HCT116 (cell line): ENCODE measurements around the gene ESRRG. TPM values are rescaled to one million over a fixed set of nuclear protein-coding genes. Genes with fewer than 3 reads are reported as not detected.

ENCODE experiments used
- ATAC-seq: fragments of 200-7000 bp; cut with Tn5 transposase; 2 replicates; pipeline ENCODE4 v1.9.1; 2020; ENCODE audit warnings: mild to moderate bottlenecking, moderate library complexity
- BruUV-seq: library from RNA; stranded (reverse); fragments of 400-500 nt; replicated peaks from 2 replicates; lab custom pipeline; 2021; lab: Mats Ljungman, UMichigan
- CTCF ChIA-PET: fragments of 300-600 bp; sonication (Branson Sonifier 250); formaldehyde crosslinking; loops from one replicate; lab custom pipeline; 2021; ENCODE audit warnings: antibody characterized with exemption; lab: Charles Lee
- POLR2A ChIA-PET: fragments of 300-600, 350-600 bp; sonication (Branson Sonifier 250); formaldehyde crosslinking; loops from one replicate; lab custom pipeline; 2021; ENCODE audit warnings: antibody characterized with exemption; lab: Charles Lee
- RAD21 ChIA-PET, 2 experiments: fragments of 300-600 bp; sonication (Branson Sonifier 250); formaldehyde crosslinking; loops; one replicate each; lab custom pipeline; 2023; ENCODE audit warnings: low total read pairs in 2 of 2; ENCODE audit not compliant: uncharacterized antibody in 2 of 2, unreplicated experiment in 2 of 2, low non-redundant PET in 1 of 2; lab: Charles Lee
- DNase-seq: peaks from one replicate; pipeline ENCODE4 v3.0.0-alpha.2; 2010; ENCODE audit warnings: low read depth, low spot score
- H2AFZ ChIP-seq: fragments of 200-600 bp; shearing (Covaris generic), sonication (generic); 2 replicates; pipeline ENCODE4 v1.6.1; 2017; ENCODE audit warnings: low read depth, mixed run types, mixed read lengths, antibody characterized with exemption, low read length; ENCODE audit not compliant: poor library complexity, severe bottlenecking
- H3K27ac ChIP-seq: 2 replicates; pipeline ENCODE4 v1.5.1; 2012; ENCODE audit warnings: low read depth, low read length
- H3K27me3 ChIP-seq: fragments of 200-600 bp; sonication (generic); 2 replicates; pipeline ENCODE4 v1.6.1; 2016; ENCODE audit warnings: mixed run types, low read length, mixed read lengths; ENCODE audit not compliant: insufficient read depth
- H3K36me3 ChIP-seq, 2 experiments: fragments of 200-500 bp in 1 of 2; fragments of 200-600 bp in 1 of 2; sonication (Bioruptor generic) in 1 of 2; sonication (generic) in 1 of 2; 2 replicates each; pipeline versions ENCODE4 v1.5.1 to v1.6.1; 2014 to 2016; ENCODE audit warnings: low read length in 2 of 2, inconsistent platforms in 1 of 2, mixed read lengths in 1 of 2, mixed run types in 1 of 2; ENCODE audit not compliant: insufficient read depth in 2 of 2, control insufficient read depth in 1 of 2
- H3K4me1 ChIP-seq, 2 experiments: fragments of 200-600 bp in 1 of 2; sonication (generic) in 1 of 2; 2 replicates each; pipeline versions ENCODE4 v1.5.1 to v1.6.1; 2012 to 2017; ENCODE audit warnings: low read length in 2 of 2, inconsistent platforms in 1 of 2, mild to moderate bottlenecking in 1 of 2, mixed read lengths in 1 of 2, mixed run types in 1 of 2, moderate library complexity in 1 of 2; ENCODE audit not compliant: insufficient read depth in 2 of 2, control insufficient read depth in 1 of 2
- H3K4me2 ChIP-seq: fragments of 200-600 bp; sonication (generic); 2 replicates; pipeline ENCODE4 v1.6.1; 2017; ENCODE audit warnings: mixed run types, low read length, mixed read lengths
- H3K4me3 ChIP-seq, 2 experiments: fragments of 200-600 bp in 1 of 2; sonication (generic) in 1 of 2; replicated peaks in 1 of 2; 2 replicates each; pipeline ENCODE4 v1.5.1; 2011 to 2016; ENCODE audit warnings: low read length in 2 of 2, control low read depth in 1 of 2, low read depth in 1 of 2, mild to moderate bottlenecking in 1 of 2, mixed read lengths in 1 of 2, mixed run types in 1 of 2
- H3K79me2 ChIP-seq: fragments of 200-600 bp; sonication (generic); 2 replicates; pipeline ENCODE4 v1.6.1; 2017; ENCODE audit warnings: mild to moderate bottlenecking, mixed run types, low read length, moderate library complexity, mixed read lengths; ENCODE audit not compliant: insufficient read depth
- H3K9ac ChIP-seq: fragments of 200-600 bp; sonication (generic); 2 replicates; pipeline ENCODE4 v1.6.1; 2016; ENCODE audit warnings: low read length, mixed read lengths
- H3K9me2 ChIP-seq: fragments of 200-600 bp; sonication (generic), shearing (Covaris generic); 2 replicates; pipeline ENCODE4 v1.6.1; 2017; ENCODE audit warnings: mixed run types, mild to moderate bottlenecking, moderate library complexity; ENCODE audit not compliant: insufficient read depth
- H3K9me3 ChIP-seq, 2 experiments: fragments of 200-500 bp in 1 of 2; fragments of 200-600 bp in 1 of 2; sonication (Bioruptor generic) in 1 of 2; sonication (generic) in 1 of 2; 2 replicates each; pipeline ENCODE4 v1.6.1; 2014 to 2017; ENCODE audit warnings: low read length in 2 of 2, mixed read lengths in 2 of 2, inconsistent platforms in 1 of 2, low read depth in 1 of 2, mild to moderate bottlenecking in 1 of 2, mixed run types in 1 of 2, moderate library complexity in 1 of 2; ENCODE audit not compliant: control insufficient read depth in 1 of 2, insufficient read depth in 1 of 2
- H4K20me1 ChIP-seq: fragments of 200-600 bp; sonication (generic), shearing (Covaris generic); 2 replicates; pipeline ENCODE4 v1.6.1; 2017; ENCODE audit warnings: mixed run types, mild to moderate bottlenecking, moderate library complexity; ENCODE audit not compliant: insufficient read depth
- ATF3 ChIP-seq: IDR thresholded peaks from 2 replicates; pipeline ENCODE4 v1.6.1; 2012
- CBX3 ChIP-seq: IDR thresholded peaks from 2 replicates; pipeline ENCODE4 v1.6.1; 2012; ENCODE audit warnings: low read depth
- CTCF ChIP-seq, 3 experiments: fragments of 200-600 bp in 1 of 3; sonication (generic) in 1 of 3; IDR thresholded peaks in 2 of 3; conservative IDR thresholded peaks in 1 of 3; 2 replicates each; pipeline ENCODE4 v1.5.1; 2012 to 2017; ENCODE audit warnings: low read depth in 2 of 3, low read length in 2 of 3, antibody characterized with exemption in 1 of 3, borderline replicate concordance in 1 of 3, control low read depth in 1 of 3, mild to moderate bottlenecking in 1 of 3, mixed read lengths in 1 of 3, mixed run types in 1 of 3, moderate library complexity in 1 of 3; ENCODE audit not compliant: insufficient read depth in 1 of 3
- EGR1 ChIP-seq: IDR thresholded peaks from 2 replicates; pipeline ENCODE4 v1.6.1; 2012; ENCODE audit warnings: low read depth
- ELF1 ChIP-seq: IDR thresholded peaks from 2 replicates; pipeline ENCODE4 v1.6.1; 2012; ENCODE audit warnings: low read depth, borderline replicate concordance
- EZH2phosphoT487 ChIP-seq: fragments of 200-600 bp; IDR thresholded peaks from 2 replicates; pipeline ENCODE4 v1.6.1; 2018; ENCODE audit warnings: antibody characterized with exemption, borderline replicate concordance
- FOSL1 ChIP-seq: IDR thresholded peaks from 2 replicates; pipeline ENCODE4 v1.6.1; 2012; ENCODE audit warnings: low read depth
- JUND ChIP-seq: IDR thresholded peaks from 2 replicates; pipeline ENCODE4 v1.6.1; 2012
- POLR2A ChIP-seq: IDR thresholded peaks from 2 replicates; pipeline ENCODE4 v1.7.0; 2011; ENCODE audit warnings: borderline replicate concordance; ENCODE audit not compliant: insufficient read depth, insufficient read length; ENCODE audit errors: extremely low read depth
- POLR2AphosphoS5 ChIP-seq: IDR thresholded peaks from 2 replicates; pipeline ENCODE4 v1.6.1; 2011; ENCODE audit warnings: mild to moderate bottlenecking, low read depth, low read length, moderate library complexity
- REST ChIP-seq: IDR thresholded peaks from 2 replicates; pipeline ENCODE4 v1.6.1; 2012; ENCODE audit warnings: low read depth
- SIN3A ChIP-seq: IDR thresholded peaks from 2 replicates; pipeline ENCODE4 v1.6.1; 2012; ENCODE audit warnings: low read depth
- SP1 ChIP-seq: IDR thresholded peaks from 2 replicates; pipeline ENCODE4 v1.6.1; 2012; ENCODE audit warnings: low read depth
- SRF ChIP-seq: IDR thresholded peaks from 2 replicates; pipeline ENCODE4 v1.6.1; 2012; ENCODE audit warnings: low read depth
- TCF7L2 ChIP-seq: IDR thresholded peaks from 2 replicates; pipeline ENCODE4 v1.7.0; 2011; ENCODE audit warnings: borderline replicate concordance, inconsistent platforms; ENCODE audit not compliant: insufficient read depth, insufficient read length; ENCODE audit errors: extremely low read depth
- YY1 ChIP-seq: IDR thresholded peaks from 2 replicates; pipeline ENCODE4 v1.6.1; 2011; ENCODE audit warnings: low read length, low read depth, moderate library complexity, mild to moderate bottlenecking; ENCODE audit not compliant: insufficient replicate concordance; ENCODE audit errors: extremely low read depth
- ZFX ChIP-seq: fragments of 450-650 bp; IDR thresholded peaks from 2 replicates; pipeline ENCODE4 v1.6.1; 2017
- ZNF274 ChIP-seq: fragments of 200-500 bp; sonication (Bioruptor generic); IDR thresholded peaks from 2 replicates; pipeline ENCODE4 v1.6.1; 2014; ENCODE audit warnings: mild to moderate bottlenecking, low read depth, low read length, inconsistent platforms
- intact Hi-C: fragments of 100-400 bp; cut with micrococcal nuclease; formaldehyde crosslinking; loops from 2 replicates; pipeline ENCODE4 v1.10.0; 2022
- total RNA-seq: library from RNA; stranded (reverse); gene quantifications from one replicate; pipeline ENCODE4 v1.2.1, GENCODE V29; 2021; ENCODE audit not compliant: unreplicated experiment

ESRRG gene
- total RNA-seq, 1 experiment from 2014 or later: not detected

GRCh38 chr1:216616425-216616824, 106.8 kb downstream of the ESRRG start (continued):
- no peak for TF ChIP-seq REST

GRCh38 chr1:216614011-216614934, 109.0 kb downstream of the ESRRG start:
- no peaks in the 10 kb centered on the region for H3K9me2 ChIP-seq
- DNase-seq: no peak
- H3K9me3 ChIP-seq: peaks cover 0 to 4% of the 10 kb centered on the region in 2 experiments; a peak in 2 of 4 replicates
- ChIA-PET CTCF (no interaction called here), RAD21 (no interaction called here), POLR2A (no interaction called here)
- no peaks in the 10 kb centered on the region for H4K20me1 ChIP-seq
- H3K27me3 ChIP-seq: no peaks in the 10 kb centered on the region
- no peaks in the 10 kb centered on the region for H3K4me1 ChIP-seq
- intact Hi-C loops: no loop called here
- BruUV-seq: no TSS peak
- H3K79me2 ChIP-seq: no peaks in the 10 kb centered on the region
- no peaks in the 10 kb centered on the region for H3K36me3 ChIP-seq
- no peak overlapping the region for H3K9ac ChIP-seq
- ATAC-seq: no peak
- H3K27ac ChIP-seq: no peak overlapping the region
- no peak overlapping the region for H2AFZ ChIP-seq
- H3K4me2 ChIP-seq: no peak overlapping the region
- no peak overlapping the region for H3K4me3 ChIP-seq
- TF ChIP-seq EGR1 (no peak), SRF (no peak), CBX3 (no peak), SP1 (no peak), ZFX (no peak), ZNF274 (no peak), POLR2A (no peak), CTCF (IDR thresholded peaks at IDR 0.05 in 2 of 3, conservative IDR thresholded peaks at IDR 0.05 in 1 of 3; ENCODE audit: borderline replicate concordance in 1 of 3, insufficient read depth in 1 of 3, low read depth in 2 of 3, low read length in 2 of 3) (no peak), FOSL1 (no peak), ELF1 (no peak), EZH2phosphoT487 (no peak), JUND (no peak), ATF3 (no peak), POLR2AphosphoS5 (no peak), TCF7L2 (no peak), SIN3A (no peak), YY1 (no peak)
